ENCODE data around the gene CTU2. TPM values are rescaled to one million over a fixed set of nuclear protein-coding genes. Genes with fewer than 3 reads are reported as not detected.

Gene CTU2
- total and polyA plus RNA-seq, 4 experiments from 2014 or later = 11.5 to 21.1 (median 17.0) TPM

DNA sequence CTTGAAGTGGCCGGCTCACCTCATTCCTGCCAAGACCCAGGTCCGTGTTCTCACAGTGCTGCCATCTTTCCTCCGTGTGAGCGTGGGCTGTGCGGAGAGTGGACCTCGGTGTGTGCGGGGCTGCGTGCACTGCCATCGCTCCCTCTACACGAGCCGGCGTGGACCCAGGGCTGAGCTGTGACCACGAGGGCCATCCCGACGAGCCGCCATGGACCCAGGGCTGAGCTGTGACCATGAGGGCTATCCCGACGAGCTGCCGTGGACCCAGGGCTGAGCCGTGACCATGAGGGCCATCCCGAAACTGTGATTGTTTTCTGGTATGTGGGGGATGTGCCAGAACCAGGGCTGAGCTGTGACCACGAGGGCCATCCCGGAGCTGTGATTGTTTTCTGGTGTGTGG, 34.5 kb upstream of the CTU2 start:
- H3K27ac Mint-ChIP-seq = no peak overlapping the region
- Histone ChIP-seq H3K4me3 (ENCODE audit: low read length in 2 of 2) (no peak overlapping the region), H3K36me3 (ENCODE audit: insufficient read depth, low read length) (peaks cover 3% of the 10 kb centered on the region), H3K9me3 (ENCODE audit: control insufficient read depth in 1 of 2, low read length in 2 of 2) (no peaks in the 10 kb centered on the region), H3K4me1 (ENCODE audit: insufficient read depth, low read length) (no peaks in the 10 kb centered on the region), H3K27ac (ENCODE audit: low read depth, low read length) (no peak overlapping the region), H3K27me3 (ENCODE audit: insufficient read depth, low read length) (no peaks in the 10 kb centered on the region)
- POLR2A ChIA-PET (ENCODE audit: partially characterized antibody) = interaction anchor here (0.9 to 3.7 kb wide), 4 partner anchors 9 to 32 kb away, joined by 3 to 11 read pairs (median 3); no protein-coding TSS in a partner anchor
- H3K36me3 Mint-ChIP-seq = peaks cover 0 to 2% of the 10 kb centered on the region in 2 donors
- intact Hi-C loops (cut with micrococcal nuclease) = no loop called here
- H3K9me3 Mint-ChIP-seq = no peaks in the 10 kb centered on the region
- no peak for DNase-seq
- no peaks in the 10 kb centered on the region for H3K27me3 Mint-ChIP-seq
- H3K4me1 Mint-ChIP-seq = peaks cover 0 to 2% (median 0%) of the 10 kb centered on the region in 4 donors
- CTCF ChIA-PET (ENCODE audit: partially characterized antibody) = no interaction called here
- H3K4me3 Mint-ChIP-seq = no peak overlapping the region

DNA sequence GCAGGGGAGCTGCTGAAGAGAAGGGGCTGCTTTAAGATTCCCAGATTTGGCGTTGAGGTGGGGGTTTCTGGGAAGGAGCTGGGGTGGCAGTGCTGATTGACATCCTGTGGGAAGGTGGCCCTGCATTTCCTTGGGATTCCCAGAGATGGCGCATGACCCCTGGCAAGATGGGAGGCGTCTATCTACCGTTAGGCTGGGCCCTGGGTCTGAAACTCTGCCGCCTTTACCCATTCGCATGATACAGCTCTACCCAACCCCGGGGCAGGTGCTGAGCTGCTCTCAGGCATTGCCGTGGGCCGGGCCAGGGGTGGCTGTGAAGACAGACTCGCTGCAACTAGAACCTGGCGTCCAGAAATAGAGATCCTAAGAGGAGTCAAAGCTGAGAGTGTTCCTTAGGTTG, 33.5 kb upstream of the CTU2 start:
- no peaks in the 10 kb centered on the region for H3K4me1 ChIP-seq (ENCODE audit: insufficient read depth, low read length)
- H3K27me3 ChIP-seq (ENCODE audit: insufficient read depth, low read length) = no peaks in the 10 kb centered on the region
- intact Hi-C loops (cut with micrococcal nuclease) = no loop called here
- no peaks in the 10 kb centered on the region for H3K9me3 ChIP-seq (ENCODE audit: control insufficient read depth in 1 of 2, low read length in 2 of 2)
- no peak overlapping the region for H3K4me3 ChIP-seq (ENCODE audit: low read length in 2 of 2)
- H3K27ac Mint-ChIP-seq = no peak overlapping the region
- H3K36me3 Mint-ChIP-seq = peaks cover 0 to 4% of the 10 kb centered on the region in 2 donors
- H3K4me3 Mint-ChIP-seq = no peak overlapping the region
- H3K4me1 Mint-ChIP-seq = no peaks in the 10 kb centered on the region
- no peak for DNase-seq
- ChIA-PET POLR2A (ENCODE audit: partially characterized antibody) (interaction anchor here (1.1 to 3.7 kb wide), 2 partner anchors 8 to 27 kb away, joined by 3 to 11 read pairs; no protein-coding TSS in a partner anchor), CTCF (ENCODE audit: partially characterized antibody) (no interaction called here)
- H3K36me3 ChIP-seq (ENCODE audit: insufficient read depth, low read length) = peaks cover 12% of the 10 kb centered on the region
- no peaks in the 10 kb centered on the region for H3K9me3 Mint-ChIP-seq
- H3K27ac ChIP-seq (ENCODE audit: low read depth, low read length) = no peak overlapping the region
- H3K27me3 Mint-ChIP-seq = no peaks in the 10 kb centered on the region

DNA sequence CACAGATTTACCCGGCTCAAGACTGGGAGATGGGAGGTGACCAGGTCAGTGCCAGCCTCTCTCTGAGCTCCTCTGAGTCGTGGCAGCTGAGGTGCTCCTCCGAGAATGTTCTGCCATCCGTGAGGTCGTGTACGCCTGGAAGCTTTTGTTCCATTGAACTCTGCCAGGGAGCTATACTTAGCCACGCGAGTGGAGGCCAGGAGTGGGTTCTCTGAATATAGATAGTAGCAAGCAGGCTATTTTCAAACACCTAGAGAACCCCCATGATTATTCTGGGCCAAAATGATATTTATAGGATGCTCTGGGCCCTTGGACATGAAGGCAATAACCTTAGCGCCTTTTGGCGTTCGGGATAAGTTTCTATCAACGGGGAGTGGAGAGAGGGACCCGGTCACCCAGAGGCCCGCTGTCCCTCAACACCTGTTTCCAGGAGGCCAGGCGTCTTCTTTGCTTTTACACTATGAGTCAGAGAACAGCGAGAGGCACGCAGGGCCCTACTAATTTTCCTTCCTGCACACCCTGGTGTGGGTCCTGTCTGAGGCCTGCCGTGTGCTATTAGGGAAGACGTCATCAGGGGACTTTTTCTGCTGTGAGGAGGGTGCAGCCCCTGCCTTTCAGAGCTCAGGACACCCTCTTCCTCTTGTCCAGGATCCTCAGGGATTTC, 32.5 kb upstream of the CTU2 start:
- H3K27ac Mint-ChIP-seq = peak overlapping the region in 1 of 7 donors; percentile 8
- no peak for DNase-seq
- Histone ChIP-seq H3K4me1 (ENCODE audit: insufficient read depth, low read length) (no peaks in the 10 kb centered on the region), H3K9me3 (ENCODE audit: control insufficient read depth in 1 of 2, low read length in 2 of 2) (no peaks in the 10 kb centered on the region), H3K4me3 (ENCODE audit: low read length in 2 of 2) (no peak overlapping the region), H3K36me3 (ENCODE audit: insufficient read depth, low read length) (peaks cover 23% of the 10 kb centered on the region), H3K27me3 (ENCODE audit: insufficient read depth, low read length) (no peaks in the 10 kb centered on the region), H3K27ac (ENCODE audit: low read depth, low read length) (no peak overlapping the region)
- intact Hi-C loops (cut with micrococcal nuclease) = no loop called here
- peaks cover 0 to 8% of the 10 kb centered on the region in 2 donors for H3K36me3 Mint-ChIP-seq
- H3K27me3 Mint-ChIP-seq = no peaks in the 10 kb centered on the region
- no peaks in the 10 kb centered on the region for H3K4me1 Mint-ChIP-seq
- H3K4me3 Mint-ChIP-seq = no peak overlapping the region
- H3K9me3 Mint-ChIP-seq = no peaks in the 10 kb centered on the region
- ChIA-PET POLR2A (ENCODE audit: partially characterized antibody) (interaction anchor here (1.1 kb wide), 1 partner anchor 12 kb away, joined by 4 read pairs; the partner anchor contains the start of gene SNAI3), CTCF (ENCODE audit: partially characterized antibody) (no interaction called here)

DNA sequence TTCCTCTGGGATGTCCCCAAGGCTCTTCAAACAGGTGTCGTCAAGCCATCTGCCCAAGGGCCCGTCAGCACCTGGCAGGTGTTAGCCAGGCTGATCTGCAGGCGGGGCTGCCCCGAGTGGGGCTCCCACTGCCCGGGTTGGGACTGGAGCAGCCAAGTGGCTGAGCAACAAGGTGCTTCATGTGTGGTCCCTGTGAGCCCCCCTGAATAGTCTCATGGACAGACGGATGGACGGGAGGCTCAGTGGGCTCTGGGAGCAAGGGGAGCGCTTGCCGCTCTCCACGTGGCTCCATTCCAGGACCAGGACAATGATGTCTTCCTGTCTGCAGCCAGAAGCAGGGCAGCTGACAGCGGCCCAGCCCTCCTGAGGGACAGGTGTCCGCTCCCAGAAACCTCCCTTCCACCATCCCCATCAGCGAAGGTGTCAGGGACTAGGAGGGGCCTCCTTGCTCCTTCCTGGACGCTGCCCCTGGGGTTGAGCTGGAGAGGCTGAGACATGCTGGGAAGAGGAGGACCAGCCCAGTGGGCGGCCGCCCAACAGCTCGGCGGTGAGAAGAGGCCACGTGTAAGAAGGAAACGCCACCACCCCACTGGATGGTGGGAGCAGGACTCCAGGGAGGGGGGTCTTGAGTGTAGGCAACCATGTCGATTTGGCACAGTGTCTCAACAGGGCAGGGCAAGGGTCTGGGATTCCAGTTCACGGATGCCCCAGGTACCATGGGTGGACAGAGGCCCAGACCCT, 29.6 kb upstream of the CTU2 start:
- no peaks in the 10 kb centered on the region for H3K9me3 ChIP-seq (ENCODE audit: control insufficient read depth in 1 of 2, low read length in 2 of 2)
- H3K9me3 Mint-ChIP-seq = no peaks in the 10 kb centered on the region
- intact Hi-C loops (cut with micrococcal nuclease) = no loop called here
- H3K36me3 ChIP-seq (ENCODE audit: insufficient read depth, low read length) = peaks cover 37% of the 10 kb centered on the region
- H3K4me3 ChIP-seq (ENCODE audit: low read length in 2 of 2) = no peak overlapping the region
- CTCF ChIA-PET (ENCODE audit: partially characterized antibody) = interaction anchor here (2.0 kb wide), 1 partner anchor 8 kb away, joined by 4 read pairs; no protein-coding TSS in a partner anchor
- H3K27ac ChIP-seq (ENCODE audit: low read depth, low read length) = no peak overlapping the region
- no peak overlapping the region for H3K27ac Mint-ChIP-seq
- no peak for DNase-seq
- peaks cover 13% of the 10 kb centered on the region for H3K4me1 ChIP-seq (ENCODE audit: insufficient read depth, low read length)
- no peaks in the 10 kb centered on the region for H3K27me3 ChIP-seq (ENCODE audit: insufficient read depth, low read length)
- H3K4me3 Mint-ChIP-seq = no peak overlapping the region
- peaks cover 9 to 13% (median 10%) of the 10 kb centered on the region in 4 donors for H3K4me1 Mint-ChIP-seq
- H3K27me3 Mint-ChIP-seq = no peaks in the 10 kb centered on the region
- POLR2A ChIA-PET (ENCODE audit: partially characterized antibody) = interaction anchor here (8.0 kb wide), 1 partner anchor 27 kb away, joined by 91 read pairs; the partner anchor contains the start of genes CTU2 and RNF166
- H3K36me3 Mint-ChIP-seq = peaks cover 3 to 16% of the 10 kb centered on the region in 2 donors

DNA sequence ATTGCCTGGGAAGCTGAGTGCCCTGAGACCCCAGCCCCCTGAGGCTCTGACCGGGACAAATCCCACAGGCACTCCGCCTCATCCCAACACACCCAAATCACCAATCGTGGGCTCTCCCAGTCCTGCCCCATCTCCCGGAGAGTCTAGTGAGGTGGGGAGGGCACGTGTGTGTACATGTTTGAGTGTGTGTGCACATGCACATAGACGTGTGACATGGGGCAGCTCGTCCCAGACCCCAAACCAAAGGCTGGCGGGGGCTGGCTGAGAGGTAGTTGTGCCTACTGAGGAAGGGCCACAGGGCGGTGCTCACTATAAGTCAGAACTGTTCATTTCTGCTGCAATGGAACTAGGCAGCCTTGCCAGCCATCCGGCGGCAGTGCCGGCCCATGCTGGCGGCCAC, 28.6 kb upstream of the CTU2 start:
- CTCF ChIA-PET (ENCODE audit: partially characterized antibody) = no interaction called here
- Mint-ChIP-seq H3K4me1 (peaks cover 17 to 23% (median 20%) of the 10 kb centered on the region in 4 donors), H3K9me3 (no peaks in the 10 kb centered on the region), H3K4me3 (no peak overlapping the region), H3K27me3 (no peaks in the 10 kb centered on the region), H3K36me3 (peaks cover 3 to 24% of the 10 kb centered on the region in 2 donors), H3K27ac (peak overlapping the region in 2 of 7 donors; percentile 50 to 61)
- POLR2A ChIA-PET (ENCODE audit: partially characterized antibody) = interaction anchor here (8.0 kb wide), 1 partner anchor 26 kb away, joined by 91 read pairs; the partner anchor contains the start of genes CTU2 and RNF166
- no peak for DNase-seq
- Histone ChIP-seq H3K36me3 (ENCODE audit: insufficient read depth, low read length) (peaks cover 37% of the 10 kb centered on the region), H3K4me1 (ENCODE audit: insufficient read depth, low read length) (peaks cover 23% of the 10 kb centered on the region), H3K9me3 (ENCODE audit: control insufficient read depth in 1 of 2, low read length in 2 of 2) (no peaks in the 10 kb centered on the region), H3K27ac (ENCODE audit: low read depth, low read length) (no peak overlapping the region), H3K4me3 (ENCODE audit: low read length in 2 of 2) (no peak overlapping the region), H3K27me3 (ENCODE audit: insufficient read depth, low read length) (no peaks in the 10 kb centered on the region)
- intact Hi-C loops (cut with micrococcal nuclease) = no loop called here

DNA sequence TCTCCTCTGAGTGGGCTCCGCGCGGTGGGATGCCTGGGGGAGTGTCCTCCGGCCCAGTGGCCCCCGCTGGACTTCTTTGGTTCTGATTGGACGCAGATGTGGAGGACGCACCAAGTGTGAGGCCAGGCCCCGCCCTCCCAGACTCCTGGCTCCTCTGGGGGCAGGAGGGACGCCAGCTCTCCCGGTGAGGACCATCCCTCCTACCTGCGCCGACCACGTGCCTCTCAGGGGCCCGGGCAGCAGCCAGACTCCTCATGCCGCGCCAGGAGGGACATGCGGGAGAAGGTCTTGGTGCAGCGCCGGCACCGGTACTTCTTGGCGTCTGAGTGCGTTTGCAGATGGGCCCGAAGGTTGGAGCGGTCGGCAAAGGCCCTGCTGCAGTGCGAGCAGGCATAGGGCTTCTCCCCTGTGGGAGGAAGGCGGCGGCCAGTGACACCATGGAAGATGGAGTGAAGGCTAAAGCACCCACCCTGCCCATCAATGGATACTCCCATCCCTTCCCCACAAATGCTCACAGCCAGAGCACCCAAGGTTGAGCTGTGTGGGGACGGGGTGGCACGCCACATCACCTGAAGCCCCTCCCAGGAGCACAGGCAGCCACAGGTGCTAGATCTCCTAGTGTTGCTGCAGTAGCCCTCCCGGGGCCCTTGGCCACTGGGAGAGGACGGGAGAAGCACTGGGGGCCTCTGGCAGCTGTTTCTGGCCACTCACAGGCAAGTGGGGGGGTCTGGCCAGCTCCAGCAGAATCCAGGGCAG, 27.9 kb upstream of the CTU2 start:
- no peak for DNase-seq
- no peaks in the 10 kb centered on the region for H3K9me3 Mint-ChIP-seq
- Histone ChIP-seq H3K27me3 (ENCODE audit: insufficient read depth, low read length) (no peaks in the 10 kb centered on the region), H3K4me3 (ENCODE audit: low read length in 2 of 2) (no peak overlapping the region), H3K4me1 (ENCODE audit: insufficient read depth, low read length) (peaks cover 23% of the 10 kb centered on the region), H3K9me3 (ENCODE audit: control insufficient read depth in 1 of 2, low read length in 2 of 2) (no peaks in the 10 kb centered on the region), H3K27ac (ENCODE audit: low read depth, low read length) (no peak overlapping the region), H3K36me3 (ENCODE audit: insufficient read depth, low read length) (peaks cover 37% of the 10 kb centered on the region)
- POLR2A ChIA-PET (ENCODE audit: partially characterized antibody) = interaction anchor here (8.0 kb wide), 1 partner anchor 26 kb away, joined by 91 read pairs; the partner anchor contains the start of genes CTU2 and RNF166
- peaks cover 3 to 24% of the 10 kb centered on the region in 2 donors for H3K36me3 Mint-ChIP-seq
- no peak overlapping the region for H3K27ac Mint-ChIP-seq
- CTCF ChIA-PET (ENCODE audit: partially characterized antibody) = no interaction called here
- peaks cover 17 to 28% (median 20%) of the 10 kb centered on the region in 4 donors for H3K4me1 Mint-ChIP-seq
- intact Hi-C loops (cut with micrococcal nuclease) = no loop called here
- no peak overlapping the region for H3K4me3 Mint-ChIP-seq
- H3K27me3 Mint-ChIP-seq = no peaks in the 10 kb centered on the region

All from CD4-positive, alpha-beta memory T cell (primary cell).